ENCODE data around the gene ANKRD24.
"Not testable (repeated sequence)": the region's sequence is repeated elsewhere in the genome, so short reads cannot be mapped to it uniquely, and the experiment has no call there.

The ANKRD24 gene

DNA sequence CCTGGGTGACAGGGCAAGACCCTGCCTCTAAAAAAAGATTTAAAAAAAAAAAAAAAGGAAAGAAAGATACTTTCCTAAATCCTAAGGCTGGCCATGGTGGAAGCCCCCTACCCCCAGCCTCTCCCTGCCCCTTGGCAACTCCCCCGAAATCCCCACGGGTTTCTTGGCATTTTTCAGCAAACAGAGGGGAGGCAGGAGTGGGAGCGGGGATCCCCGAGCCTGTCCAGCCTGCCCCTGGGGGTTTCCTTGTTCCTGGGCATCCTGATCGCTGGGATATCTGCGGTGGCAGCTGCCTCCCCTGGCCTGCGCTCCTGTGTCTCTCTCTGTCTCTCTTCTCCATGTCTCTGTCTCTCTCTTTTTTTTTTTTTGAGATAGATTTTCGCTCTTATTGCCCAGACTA is 43.4 kb downstream of the ANKRD24 start:
- no peak overlapping the region for H3K4me3 ChIP-seq (ENCODE audit: low read depth, low read length)
- TF ChIP-seq, protein P1, sequence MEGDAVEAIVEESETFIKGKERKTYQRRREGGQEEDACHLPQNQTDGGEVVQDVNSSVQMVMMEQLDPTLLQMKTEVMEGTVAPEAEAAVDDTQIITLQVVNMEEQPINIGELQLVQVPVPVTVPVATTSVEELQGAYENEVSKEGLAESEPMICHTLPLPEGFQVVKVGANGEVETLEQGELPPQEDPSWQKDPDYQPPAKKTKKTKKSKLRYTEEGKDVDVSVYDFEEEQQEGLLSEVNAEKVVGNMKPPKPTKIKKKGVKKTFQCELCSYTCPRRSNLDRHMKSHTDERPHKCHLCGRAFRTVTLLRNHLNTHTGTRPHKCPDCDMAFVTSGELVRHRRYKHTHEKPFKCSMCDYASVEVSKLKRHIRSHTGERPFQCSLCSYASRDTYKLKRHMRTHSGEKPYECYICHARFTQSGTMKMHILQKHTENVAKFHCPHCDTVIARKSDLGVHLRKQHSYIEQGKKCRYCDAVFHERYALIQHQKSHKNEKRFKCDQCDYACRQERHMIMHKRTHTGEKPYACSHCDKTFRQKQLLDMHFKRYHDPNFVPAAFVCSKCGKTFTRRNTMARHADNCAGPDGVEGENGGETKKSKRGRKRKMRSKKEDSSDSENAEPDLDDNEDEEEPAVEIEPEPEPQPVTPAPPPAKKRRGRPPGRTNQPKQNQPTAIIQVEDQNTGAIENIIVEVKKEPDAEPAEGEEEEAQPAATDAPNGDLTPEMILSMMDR (IDR thresholded peaks at IDR 0.05; ENCODE audit: insufficient read depth, low read depth, low read length, missing control alignments), result no peak
- no peak for DNase-seq (ENCODE audit: low read depth)

DNA sequence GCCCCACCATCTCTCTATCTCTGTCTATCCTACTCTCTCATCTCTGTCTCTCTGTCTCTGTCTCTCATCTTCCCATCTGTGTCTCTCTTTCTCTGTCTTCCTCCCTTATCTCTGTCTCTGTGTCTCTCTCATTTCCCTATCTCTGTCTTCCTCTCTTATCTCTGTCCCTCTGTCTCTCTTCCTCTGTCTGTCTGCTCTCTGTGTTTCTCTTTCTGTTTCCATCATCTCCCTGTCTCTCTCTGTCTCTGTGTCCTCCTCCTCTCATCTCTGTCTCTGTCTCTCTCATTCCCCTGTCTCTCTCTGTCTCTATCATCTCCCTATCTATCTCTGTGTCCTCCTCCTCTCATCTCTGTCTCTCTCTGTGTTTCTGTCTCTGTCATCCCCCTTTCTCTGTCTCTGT is 45.3 kb downstream of the ANKRD24 start:
- H3K4me3 ChIP-seq (ENCODE audit: low read depth, low read length), result peak overlapping the region; percentile 94
- DNase-seq (ENCODE audit: low read depth), result no peak
- TF ChIP-seq, protein P1 (IDR thresholded peaks at IDR 0.05; ENCODE audit: insufficient read depth, low read depth, low read length, missing control alignments), result no peak

DNA sequence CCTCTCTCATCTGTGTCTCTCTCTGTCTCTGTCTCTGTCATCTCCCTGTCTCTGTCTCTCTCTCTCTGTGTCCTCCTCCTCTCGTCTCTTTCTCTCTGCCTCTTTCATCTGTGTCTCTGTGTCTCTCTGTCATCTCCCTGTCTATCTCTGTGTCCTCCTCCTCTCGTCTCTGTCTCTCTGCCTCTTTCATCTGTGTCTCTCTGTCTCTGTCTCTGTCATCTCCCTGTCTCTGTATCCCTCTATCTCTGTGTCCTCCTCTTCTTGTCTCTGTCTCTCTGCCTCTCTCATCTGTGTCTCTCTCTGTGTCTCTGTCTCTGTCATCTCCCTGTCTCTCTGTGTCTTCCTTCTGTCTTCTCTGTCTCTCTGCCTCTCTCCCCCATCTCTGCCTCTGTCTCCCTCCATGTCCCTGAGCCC is 46.3 kb downstream of the ANKRD24 start:
- TF ChIP-seq, protein P1 (IDR thresholded peaks at IDR 0.05; ENCODE audit: insufficient read depth, low read depth, low read length, missing control alignments), result no peak
- H3K4me3 ChIP-seq (ENCODE audit: low read depth, low read length), result peak overlapping the region; percentile 94
- DNase-seq (ENCODE audit: low read depth), result no peak

DNA sequence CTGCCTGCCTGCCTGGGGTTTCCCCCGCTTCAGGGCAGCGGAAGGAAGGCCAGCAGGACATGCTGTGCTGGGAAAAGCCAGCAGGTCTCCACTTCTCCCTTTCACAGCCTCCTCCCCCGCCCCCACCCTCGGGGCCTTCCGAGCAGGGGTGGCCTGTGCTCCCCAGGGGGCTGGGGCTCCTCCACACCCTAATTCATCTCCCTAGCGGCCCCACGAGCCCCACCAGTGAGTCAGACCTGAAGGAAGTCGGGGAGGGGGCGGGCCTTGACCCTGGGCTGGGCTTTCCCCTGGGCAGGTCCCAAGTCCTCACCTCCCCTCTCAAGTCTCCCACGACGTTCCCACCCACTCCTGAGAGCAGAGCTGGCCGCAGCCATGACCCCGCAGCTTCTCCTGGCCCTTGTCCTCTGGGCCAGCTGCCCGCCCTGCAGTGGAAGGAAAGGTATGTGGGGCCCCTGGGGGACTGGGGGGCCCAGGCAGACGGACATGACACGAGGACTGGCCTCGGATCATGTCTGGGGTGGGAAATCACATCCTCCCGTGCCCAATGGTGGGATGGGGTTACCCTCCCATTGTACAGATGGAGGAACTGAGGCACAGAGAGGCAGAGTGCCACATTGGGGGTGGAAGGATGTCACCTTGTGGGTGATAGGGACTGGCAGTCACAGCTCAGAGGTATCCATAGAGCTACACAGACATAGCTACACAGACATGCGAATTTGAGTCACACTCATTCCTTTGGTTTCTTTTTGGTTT is 46.9 kb downstream of the ANKRD24 start, which contains the start of gene EBI3:
EBI3 (plus strand) TSS at position 345 of the 753 bp plus-strand sequence; CDS start at position 373, 28 bp downstream.
- peak; percentile 96 for DNase-seq (ENCODE audit: low read depth)
- H3K4me3 ChIP-seq (ENCODE audit: low read depth, low read length), result peak within 1 kb of the TSS; percentile 94
- TF ChIP-seq, protein P1 (IDR thresholded peaks at IDR 0.05; ENCODE audit: insufficient read depth, low read depth, low read length, missing control alignments), result no peak

DNA sequence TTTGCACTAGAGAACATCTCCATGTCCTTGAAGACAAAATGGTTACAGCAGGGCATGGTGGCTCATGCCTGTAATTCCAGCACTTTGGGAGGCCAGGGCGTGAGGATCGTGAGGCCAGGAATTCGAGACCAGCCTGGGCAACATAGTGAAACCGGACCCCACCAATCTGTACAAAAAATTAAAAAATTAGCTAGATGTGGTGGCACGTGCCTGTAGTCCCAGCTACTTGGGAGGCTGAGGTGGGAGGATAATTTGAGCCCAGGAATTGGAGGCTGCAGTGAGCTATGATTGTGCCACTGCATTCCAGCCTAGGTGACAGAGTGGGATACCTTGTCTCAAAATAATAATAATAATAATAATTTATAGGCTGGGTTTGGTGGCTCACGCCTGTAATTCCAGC is 47.7 kb downstream of the ANKRD24 start:
- H3K4me3 ChIP-seq (ENCODE audit: low read depth, low read length), result peak overlapping the region; percentile 94
- DNase-seq (ENCODE audit: low read depth), result not testable (repeated sequence)

DNA sequence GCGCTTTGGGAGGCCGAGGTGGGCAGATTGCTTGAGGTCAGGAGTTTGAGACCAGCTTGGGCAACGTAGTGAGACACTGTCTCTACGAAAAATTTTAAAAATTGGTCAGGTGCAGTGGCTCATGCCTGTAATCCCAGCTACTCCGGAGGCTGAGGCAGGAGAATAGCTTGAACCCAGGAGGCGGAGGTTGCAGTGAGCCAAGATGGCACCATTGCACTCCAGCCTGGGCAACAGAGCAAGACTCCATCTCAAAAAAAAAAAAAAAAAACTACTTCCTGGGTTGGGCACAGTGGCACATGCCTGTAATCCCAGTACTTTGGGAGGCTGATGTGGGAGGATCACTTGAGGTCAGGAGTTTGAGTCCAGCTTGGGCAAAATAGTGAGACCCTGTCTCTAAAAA is 49.0 kb downstream of the ANKRD24 start:
- H3K4me3 ChIP-seq (ENCODE audit: low read depth, low read length), result peak overlapping the region; percentile 94
- DNase-seq (ENCODE audit: low read depth), result not testable (repeated sequence)

DNA sequence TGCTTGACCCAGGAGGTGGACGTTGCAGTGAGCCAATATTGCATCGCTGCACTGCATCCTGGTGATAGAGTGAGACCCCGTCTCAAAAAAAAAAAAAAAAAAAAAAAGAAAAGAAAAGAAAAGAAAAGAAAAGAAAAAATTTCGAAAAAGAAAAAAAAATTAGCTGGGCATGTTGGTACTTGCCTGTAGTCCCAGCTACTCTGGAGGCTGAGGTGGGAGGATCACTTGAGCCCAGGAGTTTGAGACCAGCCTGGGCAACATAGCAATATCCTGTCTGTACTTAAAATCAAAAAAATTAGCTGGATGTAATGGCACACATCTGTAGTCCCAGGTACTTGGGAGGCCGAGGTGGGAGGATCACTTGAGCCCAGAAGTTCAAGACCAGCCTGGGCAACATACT is 49.6 kb downstream of the ANKRD24 start:
- DNase-seq (ENCODE audit: low read depth), result not testable (repeated sequence)
- peak overlapping the region; percentile 94 for H3K4me3 ChIP-seq (ENCODE audit: low read depth, low read length)

DNA sequence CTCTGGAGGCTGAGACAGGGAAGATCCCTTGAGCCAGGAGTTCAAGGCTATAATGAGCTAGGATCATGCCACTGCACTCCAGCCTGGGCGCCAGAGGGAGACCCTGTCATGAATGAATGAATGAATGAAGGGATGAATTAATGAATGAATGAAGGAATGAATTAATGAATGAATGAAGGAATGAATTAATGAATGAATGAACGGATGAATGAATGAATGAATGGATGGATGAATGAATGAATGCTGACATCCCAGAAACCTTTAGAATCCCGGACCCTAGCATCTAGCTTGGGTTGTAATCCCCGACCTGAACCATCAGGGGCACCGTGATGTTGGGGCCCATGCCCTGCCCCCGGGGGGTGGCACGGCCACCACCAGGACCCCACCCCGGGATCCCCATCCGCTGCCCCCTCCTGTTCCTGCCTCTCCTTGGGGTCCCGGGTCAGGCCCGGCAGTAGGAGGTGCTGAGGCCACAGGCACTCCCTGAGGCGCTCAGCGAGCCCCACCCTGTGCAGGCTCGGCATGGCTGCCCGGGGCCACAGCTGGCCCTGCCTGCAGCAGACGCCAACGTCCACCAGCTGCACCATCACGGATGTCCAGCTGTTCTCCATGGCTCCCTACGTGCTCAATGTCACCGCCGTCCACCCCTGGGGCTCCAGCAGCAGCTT is 50.3 kb downstream of the ANKRD24 start:
- TF ChIP-seq, protein P1 (IDR thresholded peaks at IDR 0.05; ENCODE audit: insufficient read depth, low read depth, low read length, missing control alignments), result no peak
- peak; percentile 43 for DNase-seq (ENCODE audit: low read depth)
- H3K4me3 ChIP-seq (ENCODE audit: low read depth, low read length), result peak overlapping the region; percentile 94
